GM18507 (cell line): ENCODE data around the gene C16orf95.

Source experiments
- DNase-seq: peaks from one replicate; pipeline ENCODE4 v3.0.0; 2011; ENCODE audit warnings: low read depth; ENCODE audit not compliant: insufficient read length; ENCODE audit errors: extremely low spot score
- FAIRE-seq: peaks from 2 replicates; lab custom pipeline; 2011; peaks lifted over from hg19 to GRCh38; lab: Jason Lieb, UNC

The C16orf95 gene

GRCh38 chr16:87321336-87322107 is 4.3 kb upstream of the C16orf95 start:
- DNase-seq (no peak), FAIRE-seq (no peak)

- no peak for FAIRE-seq
- DNase-seq = no peak
Observed at GRCh38 chr16:87320510-87321227, 3.5 kb upstream of the C16orf95 start.

- FAIRE-seq (no peak), DNase-seq (no peak)
Observed at GRCh38 chr16:87319997-87320491, 2.9 kb upstream of the C16orf95 start.

- FAIRE-seq = no peak
- no peak for DNase-seq
Observed at GRCh38 chr16:87319011-87319410, 1.8 kb upstream of the C16orf95 start.

- DNase-seq (no peak), FAIRE-seq (no peak)
Observed at GRCh38 chr16:87317750-87318644, 805 bp upstream of the C16orf95 start.

GRCh38 chr16:87316450-87316922 is 706 bp downstream of the C16orf95 start:
- DNase-seq = no peak
- no peak for FAIRE-seq

- no peak for DNase-seq
Observed at GRCh38 chr16:87314990-87315420, 2.2 kb downstream of the C16orf95 start.

GRCh38 chr16:87312008-87312407 is 5.2 kb downstream of the C16orf95 start:
- no peak for DNase-seq

More at GRCh38 chr16:87314990-87315420, 2.2 kb downstream of the C16orf95 start:
- FAIRE-seq = no peak

GRCh38 chr16:87311387-87311786 is 5.8 kb downstream of the C16orf95 start:
- no peak for DNase-seq
- no peak for FAIRE-seq

More at GRCh38 chr16:87312008-87312407, 5.2 kb downstream of the C16orf95 start:
- FAIRE-seq = no peak

- FAIRE-seq = no peak
- DNase-seq = no peak
Observed at GRCh38 chr16:87310610-87311009, 6.6 kb downstream of the C16orf95 start.

GRCh38 chr16:87309620-87310525 is 7.3 kb downstream of the C16orf95 start:
- DNase-seq (no peak), FAIRE-seq (no peak)

- no peak for DNase-seq
- FAIRE-seq = no peak
Observed at GRCh38 chr16:87308826-87309225, 8.4 kb downstream of the C16orf95 start.

- FAIRE-seq (no peak), DNase-seq (no peak)
Observed at GRCh38 chr16:87306516-87306915, 10.7 kb downstream of the C16orf95 start.

- no peak for FAIRE-seq
- no peak for DNase-seq
Observed at GRCh38 chr16:87305505-87306391, 11.4 kb downstream of the C16orf95 start.

GRCh38 chr16:87304951-87305350 is 12.2 kb downstream of the C16orf95 start:
- no peak for DNase-seq
- FAIRE-seq = no peak

- no peak for FAIRE-seq
- DNase-seq = no peak
Observed at GRCh38 chr16:87303962-87304521, 13.2 kb downstream of the C16orf95 start.

GRCh38 chr16:87303431-87303930 is 13.7 kb downstream of the C16orf95 start:
- FAIRE-seq (no peak), DNase-seq (no peak)
